Measurements from ENCODE around the gene ZNF438.

The ZNF438 gene

GRCh38 chr10:30853066-30853465, 178.6 kb downstream of the ZNF438 start:
- H3K4me3 ChIP-seq (ENCODE audit: low read length), result no peak overlapping the region
- no peak for TF ChIP-seq CTCF (conservative IDR thresholded peaks at IDR 0.05; ENCODE audit: low read depth, low read length)
- no peak for DNase-seq (ENCODE audit: low read depth)

GRCh38 chr10:30850776-30851175, 180.9 kb downstream of the ZNF438 start:
- TF ChIP-seq CTCF (conservative IDR thresholded peaks at IDR 0.05; ENCODE audit: low read depth, low read length), result no peak
- no peak for DNase-seq (ENCODE audit: low read depth)

GRCh38 chr10:30849231-30850035, 182.2 kb downstream of the ZNF438 start:
- TF ChIP-seq CTCF (conservative IDR thresholded peaks at IDR 0.05; ENCODE audit: low read depth, low read length), result no peak
- no peak for DNase-seq (ENCODE audit: low read depth)
- H3K4me3 ChIP-seq (ENCODE audit: low read length), result no peak overlapping the region

More at GRCh38 chr10:30850776-30851175, 180.9 kb downstream of the ZNF438 start:
- no peak overlapping the region for H3K4me3 ChIP-seq (ENCODE audit: low read length)

- no peak for DNase-seq (ENCODE audit: low read depth)
- TF ChIP-seq CTCF (conservative IDR thresholded peaks at IDR 0.05; ENCODE audit: low read depth, low read length), result no peak
- no peak overlapping the region for H3K4me3 ChIP-seq (ENCODE audit: low read length)
These were observed 183.2 kb downstream of the ZNF438 start for GRCh38 chr10:30848396-30849032.

- H3K4me3 ChIP-seq (ENCODE audit: low read length), result no peak overlapping the region
- no peak for TF ChIP-seq CTCF (conservative IDR thresholded peaks at IDR 0.05; ENCODE audit: low read depth, low read length)
- DNase-seq (ENCODE audit: low read depth), result no peak
These were observed 184.0 kb downstream of the ZNF438 start for GRCh38 chr10:30847642-30848041.

- no peak for TF ChIP-seq CTCF (conservative IDR thresholded peaks at IDR 0.05; ENCODE audit: low read depth, low read length)
- H3K4me3 ChIP-seq (ENCODE audit: low read length), result no peak overlapping the region
- DNase-seq (ENCODE audit: low read depth), result no peak
These were observed 184.5 kb downstream of the ZNF438 start for GRCh38 chr10:30847199-30847598.

GRCh38 chr10:30846710-30847109, 185.0 kb downstream of the ZNF438 start:
- TF ChIP-seq CTCF (conservative IDR thresholded peaks at IDR 0.05; ENCODE audit: low read depth, low read length), result no peak
- DNase-seq (ENCODE audit: low read depth), result no peak
- no peak overlapping the region for H3K4me3 ChIP-seq (ENCODE audit: low read length)
